GM06990 (cell line): ENCODE data around the gene ABCB6.

Experiments used
- DNase-seq: peaks from one replicate; pipeline ENCODE4 v3.0.0-alpha.2; 2011; ENCODE audit not compliant: insufficient read length; ENCODE audit errors: extremely low read depth
- H3K27me3 ChIP-seq: replicated peaks from 2 replicates; pipeline ENCODE4 v1.6.0; 2011; ENCODE audit warnings: low read length; ENCODE audit not compliant: control insufficient read depth, insufficient read depth
- H3K36me3 ChIP-seq: 2 replicates; pipeline ENCODE4 v1.5.1; 2011; ENCODE audit warnings: low read length; ENCODE audit not compliant: control insufficient read depth, insufficient read depth
- H3K4me3 ChIP-seq: replicated peaks from 2 replicates; pipeline ENCODE4 v1.5.1; 2011; ENCODE audit warnings: low read depth, mild to moderate bottlenecking, control low read depth, low read length
- TF ChIP-seq, protein P1 (sequence below): IDR thresholded peaks from 2 replicates; pipeline ENCODE4 v1.5.1; 2011; ENCODE audit warnings: low read length, control low read depth, mild to moderate bottlenecking, inconsistent platforms; ENCODE audit not compliant: insufficient read depth, poor library complexity, severe bottlenecking

Gene ABCB6

DNA sequence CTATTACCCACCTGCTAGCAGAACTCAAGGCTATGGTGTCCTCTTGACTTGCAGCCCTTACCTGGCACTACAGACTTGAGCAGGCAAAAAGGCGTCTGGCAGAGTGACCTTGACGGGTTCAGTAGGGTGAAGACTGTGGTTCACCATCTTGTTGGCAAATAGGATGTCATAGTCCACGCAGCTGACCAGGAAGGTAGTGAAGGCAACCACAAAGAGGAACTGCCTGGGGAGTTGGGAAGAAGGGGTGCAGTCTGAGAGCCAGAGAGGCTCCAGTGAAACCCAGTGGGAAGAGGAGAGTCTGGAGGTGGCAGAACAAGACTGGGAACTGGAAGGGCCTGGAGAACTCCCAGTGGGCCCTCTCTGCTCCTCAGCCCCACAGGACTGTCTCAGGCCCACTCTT, 6.6 kb upstream of the ABCB6 start:
- no peak for DNase-seq
- no peak overlapping the region for H3K4me3 ChIP-seq
- TF ChIP-seq, protein P1, sequence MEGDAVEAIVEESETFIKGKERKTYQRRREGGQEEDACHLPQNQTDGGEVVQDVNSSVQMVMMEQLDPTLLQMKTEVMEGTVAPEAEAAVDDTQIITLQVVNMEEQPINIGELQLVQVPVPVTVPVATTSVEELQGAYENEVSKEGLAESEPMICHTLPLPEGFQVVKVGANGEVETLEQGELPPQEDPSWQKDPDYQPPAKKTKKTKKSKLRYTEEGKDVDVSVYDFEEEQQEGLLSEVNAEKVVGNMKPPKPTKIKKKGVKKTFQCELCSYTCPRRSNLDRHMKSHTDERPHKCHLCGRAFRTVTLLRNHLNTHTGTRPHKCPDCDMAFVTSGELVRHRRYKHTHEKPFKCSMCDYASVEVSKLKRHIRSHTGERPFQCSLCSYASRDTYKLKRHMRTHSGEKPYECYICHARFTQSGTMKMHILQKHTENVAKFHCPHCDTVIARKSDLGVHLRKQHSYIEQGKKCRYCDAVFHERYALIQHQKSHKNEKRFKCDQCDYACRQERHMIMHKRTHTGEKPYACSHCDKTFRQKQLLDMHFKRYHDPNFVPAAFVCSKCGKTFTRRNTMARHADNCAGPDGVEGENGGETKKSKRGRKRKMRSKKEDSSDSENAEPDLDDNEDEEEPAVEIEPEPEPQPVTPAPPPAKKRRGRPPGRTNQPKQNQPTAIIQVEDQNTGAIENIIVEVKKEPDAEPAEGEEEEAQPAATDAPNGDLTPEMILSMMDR: no peak
- H3K36me3 ChIP-seq: peaks cover 28% of the 10 kb centered on the region
- no peaks in the 10 kb centered on the region for H3K27me3 ChIP-seq

DNA sequence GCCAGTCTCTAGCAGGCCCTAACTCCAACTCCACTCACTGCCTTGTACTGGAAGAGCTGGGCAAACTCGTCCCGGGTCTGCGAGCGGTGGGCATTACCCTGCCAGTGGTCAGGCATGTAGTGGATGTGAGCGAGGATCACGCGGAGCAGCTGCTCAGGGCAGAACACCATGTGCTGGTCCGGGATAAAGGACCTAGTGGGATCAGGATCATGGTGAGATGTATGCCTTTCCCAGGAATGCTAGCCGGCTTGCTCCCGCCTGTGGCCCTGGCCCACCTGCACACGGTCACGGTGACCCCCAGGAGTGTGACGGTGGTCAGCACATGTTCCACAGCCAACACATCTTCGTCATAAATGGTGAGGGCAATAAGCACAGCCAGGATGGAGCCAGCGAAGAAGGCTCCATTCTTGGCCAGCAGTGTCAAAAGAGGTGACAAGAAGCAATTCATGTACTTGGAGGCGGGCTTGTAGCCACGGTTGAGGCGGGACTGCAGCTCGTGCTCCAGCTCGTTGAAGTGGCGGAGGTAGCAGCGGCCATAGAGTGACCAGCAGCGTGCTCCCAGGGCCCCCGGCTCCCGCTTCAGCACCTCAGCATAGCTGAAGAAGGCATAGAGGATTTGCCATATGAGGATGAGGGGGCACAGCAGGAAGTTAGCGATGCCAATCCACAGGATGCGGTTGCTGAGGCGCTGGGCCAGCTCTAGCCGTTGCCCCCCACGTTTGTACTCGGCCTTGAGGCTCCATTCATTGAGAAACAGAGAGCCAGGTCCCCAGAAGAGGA, 5.3 kb upstream of the ABCB6 start:
- no peak for DNase-seq
- no peaks in the 10 kb centered on the region for H3K27me3 ChIP-seq
- peaks cover 30% of the 10 kb centered on the region for H3K36me3 ChIP-seq
- no peak overlapping the region for H3K4me3 ChIP-seq
- TF ChIP-seq, protein P1: no peak

DNA sequence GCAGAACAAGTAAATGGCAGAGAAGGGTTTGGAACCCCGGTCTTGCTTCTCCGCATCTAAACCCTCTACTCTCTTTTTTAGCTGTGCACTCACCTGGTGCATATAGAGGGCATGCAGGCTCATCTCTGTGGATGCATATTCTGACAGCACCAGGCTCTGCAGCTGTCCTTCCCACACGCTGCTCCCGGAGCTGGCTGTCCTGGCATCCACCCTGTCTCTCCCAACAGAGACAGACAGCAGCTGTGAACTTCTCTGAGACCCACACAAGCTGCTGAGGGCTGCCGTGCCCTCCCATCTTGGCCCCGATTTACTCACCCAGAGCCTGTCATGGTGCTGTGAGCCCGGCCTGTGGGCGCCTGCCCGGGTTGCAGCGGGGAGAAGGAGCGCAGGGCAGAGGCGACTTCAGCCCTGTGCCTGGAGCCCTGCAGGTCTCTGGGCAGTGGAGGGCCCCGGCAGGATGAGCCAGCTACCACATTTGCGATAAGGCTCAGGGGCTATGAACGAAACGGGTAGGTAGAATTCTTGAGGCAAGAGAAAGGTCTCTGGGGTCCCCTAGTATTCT, 3.3 kb upstream of the ABCB6 start:
- Histone ChIP-seq H3K27me3 (no peaks in the 10 kb centered on the region), H3K36me3 (peaks cover 30% of the 10 kb centered on the region), H3K4me3 (no peak overlapping the region)
- TF ChIP-seq, protein P1: no peak
- no peak for DNase-seq

DNA sequence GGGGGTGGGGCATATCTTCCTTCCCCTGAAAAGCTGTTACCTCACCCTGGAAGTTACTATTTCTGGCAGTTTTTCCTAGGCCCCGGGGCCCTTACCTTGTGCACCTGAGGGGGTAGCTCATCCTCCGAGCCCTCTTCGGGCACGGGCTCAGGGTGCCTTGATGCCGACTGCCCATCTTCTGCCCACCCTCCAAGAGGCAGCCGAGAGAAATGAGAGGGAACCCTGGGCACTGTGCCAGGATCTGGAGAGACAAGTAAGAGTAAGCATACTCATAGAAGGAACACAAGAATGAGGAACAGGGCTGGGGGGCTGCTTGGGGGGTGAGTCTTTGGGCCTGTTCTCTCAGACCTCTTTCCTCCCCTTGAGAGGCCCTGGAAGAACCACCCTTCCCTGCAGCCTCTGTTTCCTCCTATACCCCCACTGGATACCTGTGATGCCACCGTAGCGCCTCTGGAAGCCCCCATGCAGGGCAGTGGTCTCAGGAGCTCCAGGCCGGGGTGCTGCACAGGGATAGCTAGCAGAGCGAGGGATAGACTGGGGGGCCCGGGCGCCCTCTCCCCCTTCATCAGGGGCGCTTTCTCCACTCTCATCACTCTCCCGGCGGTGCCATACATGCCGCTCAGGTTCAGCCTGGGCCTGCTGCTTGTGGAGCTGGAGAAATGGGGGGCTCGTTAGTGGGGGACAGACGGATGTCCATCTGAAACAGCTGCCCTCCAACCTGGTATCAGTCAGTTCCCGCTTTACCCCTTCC, 2.1 kb upstream of the ABCB6 start:
- DNase-seq: no peak

DNA sequence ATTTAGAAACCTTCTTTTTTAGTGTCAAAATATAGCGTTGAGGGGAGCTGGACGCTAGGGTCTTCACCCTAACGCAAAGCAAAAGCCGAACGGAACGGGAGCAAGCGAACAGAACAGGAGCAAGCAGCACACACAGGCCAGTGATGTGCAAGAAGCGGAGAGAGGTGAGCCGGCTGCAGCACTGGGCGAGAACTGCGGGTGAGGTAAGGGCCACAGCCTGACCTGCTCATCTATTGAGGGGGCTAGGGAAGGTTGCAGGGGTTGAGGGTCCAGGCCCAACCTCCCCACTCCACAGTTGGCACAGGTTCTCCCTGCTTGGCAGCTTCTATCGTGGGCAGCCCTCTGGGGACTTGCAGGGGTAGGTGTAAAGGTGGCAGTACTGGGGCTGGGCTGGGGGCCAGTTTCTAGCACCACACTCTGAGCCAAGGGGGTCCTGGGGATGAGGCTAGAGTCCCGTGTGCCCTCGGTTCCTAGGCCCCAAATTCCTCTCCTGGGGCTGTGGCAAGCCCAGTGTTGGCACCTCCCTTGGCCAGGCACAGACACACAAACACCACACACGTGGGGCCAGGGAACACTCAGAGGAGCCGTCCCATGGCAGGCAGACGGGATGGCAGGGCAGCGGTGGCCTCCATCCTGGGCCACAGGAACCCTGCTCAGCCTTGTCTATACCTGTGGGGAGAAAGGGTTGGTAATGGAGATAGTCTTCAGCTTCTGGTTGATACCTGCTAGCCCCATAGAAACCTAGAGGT, 1.2 kb upstream of the ABCB6 start:
- no peak for DNase-seq
- H3K27me3 ChIP-seq: no peaks in the 10 kb centered on the region
- peaks cover 26% of the 10 kb centered on the region for H3K36me3 ChIP-seq
- TF ChIP-seq, protein P1: no peak
- H3K4me3 ChIP-seq: no peak overlapping the region

More for the DNA sequence above, 2.1 kb upstream of the ABCB6 start:
- Histone ChIP-seq H3K4me3 (no peak overlapping the region), H3K27me3 (no peaks in the 10 kb centered on the region), H3K36me3 (peaks cover 30% of the 10 kb centered on the region)
- TF ChIP-seq, protein P1: no peak
